DMS53 treated with DMSO at 0.1 percent for 48 hours (cell line): ENCODE results near the gene NACAD.

Experiments
- DNase-seq: peaks from one replicate; lab custom pipeline; 2025; ENCODE audit not compliant: unreplicated experiment; lab: John Stamatoyannopoulos, UW

NACAD gene

DNA sequence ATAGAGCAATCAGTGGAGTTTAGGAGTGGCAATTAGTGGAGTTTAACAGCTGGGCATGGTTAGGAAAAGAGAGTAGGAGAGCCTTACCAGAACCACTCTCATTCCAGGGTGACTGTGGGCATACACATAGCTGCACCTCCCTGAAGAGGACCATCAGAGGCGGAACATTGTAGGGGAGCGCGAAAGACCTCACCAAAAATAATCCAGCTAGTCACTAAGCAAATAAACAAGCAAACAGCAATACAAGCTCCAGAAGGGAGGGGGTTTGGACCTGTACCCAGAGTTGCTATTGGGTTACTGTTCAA is 4.1 kb upstream of the NACAD start:
- DNase-seq: no peak

DNA sequence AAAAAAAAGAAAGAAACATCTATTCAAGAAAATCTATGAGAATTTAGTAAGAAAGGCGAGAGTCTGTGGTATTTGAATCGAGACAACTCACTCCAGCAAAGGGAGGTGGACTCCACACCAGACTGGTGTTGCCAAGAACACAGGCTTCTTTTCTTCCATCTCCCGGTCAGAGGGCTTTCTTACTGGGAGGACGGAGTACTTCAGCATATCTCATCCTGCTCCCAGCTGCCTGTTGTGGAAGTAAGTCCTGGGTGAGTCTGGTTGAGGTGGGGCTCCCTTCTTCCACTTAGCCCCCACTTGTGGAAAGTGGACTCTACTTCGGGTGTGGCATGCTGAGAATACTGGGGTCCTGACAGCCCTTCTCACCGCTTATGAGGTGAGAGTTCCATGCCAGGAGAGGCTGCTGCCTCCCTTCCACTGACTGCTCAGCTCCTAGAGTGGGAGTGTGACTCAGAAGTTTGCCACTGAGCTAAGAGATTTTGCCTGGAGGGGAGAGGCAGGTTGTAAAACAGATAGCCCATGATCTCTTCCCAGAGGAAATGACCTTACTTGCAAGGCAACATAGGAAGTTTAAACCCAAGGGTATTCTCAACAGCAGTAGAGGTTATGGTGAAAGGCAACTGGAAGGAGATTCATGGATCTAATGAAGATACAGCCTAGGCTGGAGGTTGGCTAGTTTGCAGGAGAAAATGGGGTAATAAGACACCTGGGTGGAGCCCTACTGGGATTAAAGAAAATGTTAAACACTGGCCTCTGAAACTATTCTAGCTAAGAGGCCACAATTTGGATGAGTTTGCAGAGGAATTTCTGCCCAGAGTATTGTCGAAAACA is 3.5 kb upstream of the NACAD start:
- DNase-seq: no peak

DNA sequence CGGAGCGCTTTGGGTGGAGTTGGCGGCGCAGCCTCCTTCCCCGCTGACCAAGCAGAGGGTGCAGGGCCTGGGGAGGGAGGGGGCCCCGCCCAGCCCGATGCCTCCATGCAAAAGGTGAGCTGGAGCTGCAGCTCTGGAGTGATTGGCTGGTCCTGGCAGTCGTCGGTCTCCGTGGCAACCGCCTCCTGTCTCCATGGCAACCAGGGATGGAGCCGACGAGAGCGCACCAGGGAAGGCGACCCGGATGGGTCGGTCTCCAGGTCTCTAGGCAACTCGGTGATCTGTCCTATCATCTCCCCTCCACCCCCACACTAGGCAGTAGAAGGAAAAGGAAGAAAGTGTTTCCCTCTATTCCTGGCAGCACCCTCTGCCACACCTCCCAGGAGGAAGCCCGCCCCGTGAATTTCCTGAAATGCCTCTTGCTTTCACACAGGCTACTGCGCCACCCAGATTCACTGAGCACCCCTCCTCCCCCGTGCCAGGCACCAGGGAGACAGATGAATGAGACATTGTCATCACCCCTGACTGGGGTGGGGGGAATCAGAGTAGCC is 647 bp upstream of the NACAD start:
- DNase-seq: peak; percentile 39

DNA sequence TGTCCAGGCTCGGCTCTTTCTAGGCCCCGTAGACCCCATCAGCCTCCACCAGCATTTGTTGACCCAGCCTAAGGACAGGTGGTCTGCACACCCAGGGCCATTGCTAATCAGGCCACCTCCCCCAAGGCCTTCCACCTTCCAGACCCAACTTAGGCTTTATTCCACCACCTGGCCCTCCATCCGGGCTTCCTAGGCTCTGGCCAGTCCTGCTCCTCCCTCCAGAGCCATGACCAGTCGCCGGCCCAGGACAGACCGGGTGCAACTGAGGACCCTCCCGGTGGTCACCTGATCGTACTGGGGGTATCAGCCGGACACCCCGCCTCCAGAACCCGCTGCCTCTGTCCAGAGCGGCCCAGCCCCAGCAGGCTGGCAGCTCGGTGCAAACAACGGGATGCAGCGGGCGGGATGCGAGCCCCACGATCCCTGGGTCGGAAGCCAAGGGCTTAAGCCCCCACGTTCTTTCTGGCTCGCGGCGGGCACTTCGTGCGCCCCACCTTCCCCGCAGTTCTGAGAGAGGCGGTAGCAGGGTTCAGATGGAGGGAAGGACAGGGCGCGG is 545 bp downstream of the NACAD start:
- no peak for DNase-seq

DNA sequence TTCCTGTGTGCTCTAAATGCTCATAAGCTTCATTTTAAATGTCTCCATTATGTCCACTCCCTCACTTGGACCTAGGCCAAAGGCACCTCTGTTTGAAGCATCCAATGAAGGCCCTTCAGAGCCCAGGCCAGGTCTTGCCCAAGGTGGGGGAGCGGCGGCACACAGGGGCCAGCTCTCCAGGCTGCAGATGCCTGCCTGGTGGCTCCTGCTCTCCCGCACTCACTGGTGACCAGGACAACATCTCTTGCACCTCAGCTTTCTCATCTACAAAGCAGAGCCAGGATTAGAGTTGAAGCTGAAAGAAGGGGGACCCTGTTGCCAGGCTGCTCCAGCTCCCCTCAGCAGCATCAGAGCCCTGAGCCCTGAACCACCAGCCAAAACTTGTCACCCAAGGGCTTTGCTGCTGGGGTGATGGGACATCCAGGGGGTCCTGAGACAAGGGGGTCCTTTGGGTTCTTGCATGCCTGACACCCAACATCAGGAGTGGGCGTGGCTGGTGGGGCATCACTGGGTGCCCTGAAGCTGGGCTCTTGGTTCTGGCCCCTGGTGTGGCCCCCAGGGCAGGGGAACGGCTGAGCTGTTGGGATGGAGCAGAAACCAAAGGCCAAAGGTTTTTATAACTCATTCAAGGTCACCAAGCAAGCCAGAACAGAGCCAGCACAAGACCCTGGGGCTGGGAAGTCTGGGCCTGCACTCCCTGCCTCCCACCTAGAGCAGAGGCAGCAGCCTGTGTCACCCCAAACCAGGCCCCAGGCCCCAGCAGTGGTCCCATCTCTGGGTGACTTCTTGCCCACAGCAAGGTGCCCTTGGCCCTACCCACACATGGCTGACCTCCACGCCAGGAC is 1.2 kb downstream of the NACAD start:
- no peak for DNase-seq

DNA sequence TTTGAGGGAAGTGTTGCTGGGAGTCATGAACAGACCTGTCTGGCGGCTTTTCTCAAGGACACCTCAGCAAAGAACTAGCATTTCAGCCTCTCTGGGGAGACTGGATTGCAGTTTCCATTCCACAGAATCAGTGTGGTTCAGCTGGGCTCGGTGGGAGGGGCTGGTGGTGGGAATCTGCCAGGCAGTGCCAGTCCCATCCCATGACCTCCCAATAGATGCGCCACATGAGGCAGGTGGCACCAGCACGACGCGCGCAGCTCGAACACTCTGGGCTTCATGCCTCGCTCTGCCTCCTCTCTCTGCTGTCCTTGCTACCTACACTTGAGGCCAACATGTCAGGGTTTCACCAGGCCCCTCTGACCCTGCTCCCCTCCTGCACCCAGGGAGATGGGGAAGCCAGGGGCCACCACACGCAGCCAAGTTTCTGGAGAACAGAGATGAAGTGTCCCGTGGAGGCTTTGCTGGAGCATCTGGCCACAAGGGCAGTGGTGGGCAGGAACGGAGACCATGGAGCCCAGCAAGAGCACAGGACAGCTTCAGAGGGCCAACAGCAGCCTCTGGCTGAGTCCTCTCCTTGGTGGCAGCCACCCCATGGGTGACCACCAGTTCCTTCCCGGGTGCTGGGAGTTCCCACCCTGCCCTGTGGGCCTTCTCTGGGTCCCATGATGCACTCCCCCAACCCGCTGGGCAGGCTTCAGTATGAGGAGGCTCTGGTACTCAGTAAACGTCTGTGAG is 2.3 kb downstream of the NACAD start:
- DNase-seq: no peak

DNA sequence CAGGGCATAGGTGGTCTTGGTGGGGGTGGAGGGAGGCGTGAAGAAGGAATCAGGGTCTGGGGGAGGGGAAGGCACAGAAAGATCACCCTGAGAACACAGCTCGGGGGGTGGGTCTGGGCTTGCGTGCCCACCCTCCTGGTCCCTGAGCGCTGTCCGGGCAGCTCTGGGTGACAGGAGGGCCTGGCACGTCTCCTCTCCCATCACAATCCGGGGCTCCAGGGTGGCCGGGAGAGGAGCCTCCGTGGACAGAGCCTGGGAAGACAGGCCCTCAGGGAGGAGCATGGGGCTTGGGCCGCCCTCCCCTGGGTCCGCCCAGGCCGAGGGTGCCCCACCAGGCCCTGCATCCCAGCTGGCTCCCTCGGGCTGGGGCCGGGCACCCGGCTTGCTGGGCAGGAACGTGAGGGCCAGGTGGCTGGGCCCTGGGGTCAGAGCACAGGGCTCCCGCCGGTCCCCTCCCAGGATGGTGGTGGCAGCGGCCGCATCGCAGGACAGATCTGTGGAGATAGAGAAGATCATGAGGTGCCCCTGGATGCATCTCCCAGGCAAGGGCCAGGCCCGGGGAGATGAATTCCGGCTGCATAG is 3.1 kb downstream of the NACAD start:
- no peak for DNase-seq

DNA sequence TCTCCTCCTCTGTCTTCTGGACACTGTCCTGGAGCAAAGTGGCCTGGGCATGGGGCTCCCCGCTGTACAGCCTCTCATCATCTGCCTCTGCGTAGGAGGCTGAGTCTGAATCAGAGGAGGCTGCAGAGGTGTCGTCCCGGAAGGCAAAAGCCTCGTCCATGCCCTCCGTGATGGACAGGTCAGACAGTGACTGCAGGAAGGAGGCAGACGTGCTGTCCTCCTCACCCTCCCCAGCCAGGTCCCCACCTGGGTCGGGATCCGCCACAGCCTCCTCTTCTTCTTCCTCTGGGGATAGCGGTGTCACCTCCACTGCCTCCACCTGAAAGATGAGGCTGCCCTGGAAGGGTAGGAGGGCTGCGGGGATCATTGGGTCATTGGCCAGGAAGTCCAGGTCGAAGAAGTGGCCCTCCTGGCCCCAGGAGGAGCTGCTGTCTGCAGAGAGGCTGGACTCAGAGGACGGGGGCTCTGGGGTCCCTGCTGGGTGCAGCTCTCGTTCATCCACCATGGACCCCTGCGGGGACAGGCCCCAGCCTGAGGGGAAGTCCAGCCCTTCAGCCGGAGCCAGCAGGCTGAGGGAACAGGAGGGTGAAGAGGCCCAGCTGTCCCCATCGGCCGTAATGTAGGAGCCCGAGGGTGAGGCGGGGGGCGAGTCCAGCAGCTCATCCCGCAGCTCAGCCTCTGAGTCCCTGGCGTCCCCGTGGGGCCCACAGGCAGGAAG is 3.7 kb downstream of the NACAD start:
- DNase-seq: no peak

DNA sequence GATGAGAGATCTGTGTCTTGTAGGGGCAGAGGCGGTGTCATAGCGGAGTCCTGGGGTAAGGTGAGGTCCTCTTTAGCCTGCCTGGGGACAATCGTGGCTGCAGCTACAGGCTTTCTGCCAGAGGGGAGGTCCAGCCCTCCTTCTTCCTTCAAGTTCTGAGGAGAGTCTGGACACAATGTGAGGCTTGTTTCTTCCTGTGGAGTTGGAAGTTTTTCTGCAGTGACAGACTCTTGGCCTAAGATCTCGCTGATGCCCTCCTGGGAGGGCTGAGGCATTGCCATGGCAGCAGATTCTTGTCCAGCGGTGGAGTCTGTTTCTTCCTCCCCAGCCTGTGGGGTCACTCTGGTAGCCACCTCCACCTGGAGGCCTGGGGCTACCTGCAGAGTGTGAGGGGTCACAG is 4.4 kb downstream of the NACAD start:
- DNase-seq: no peak

DNA sequence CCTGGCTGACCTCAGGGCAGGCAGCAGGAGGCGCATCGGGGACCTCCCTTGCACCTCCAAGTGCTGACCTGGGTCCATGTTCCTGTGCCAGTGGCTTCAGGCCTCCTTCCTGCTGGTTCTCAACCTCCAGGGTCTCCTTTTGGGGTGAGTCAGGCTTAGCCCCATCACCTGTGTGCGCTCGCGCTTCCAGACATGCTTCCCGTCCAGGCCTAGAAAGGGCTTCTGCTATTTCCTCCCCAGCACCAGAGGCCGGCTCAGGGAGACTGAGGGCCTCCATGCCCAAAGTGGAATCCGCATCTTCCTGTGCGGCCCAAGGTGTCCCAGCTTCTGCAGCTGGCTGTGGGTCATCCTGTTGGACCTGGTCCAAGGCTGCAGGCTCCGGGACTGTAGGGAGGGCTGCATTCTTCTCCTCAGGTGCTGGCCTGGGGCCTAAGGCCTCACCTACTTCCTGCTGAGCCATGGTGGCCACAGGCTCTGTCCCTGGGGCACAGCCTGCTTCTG is 5.9 kb downstream of the NACAD start:
- no peak for DNase-seq

DNA sequence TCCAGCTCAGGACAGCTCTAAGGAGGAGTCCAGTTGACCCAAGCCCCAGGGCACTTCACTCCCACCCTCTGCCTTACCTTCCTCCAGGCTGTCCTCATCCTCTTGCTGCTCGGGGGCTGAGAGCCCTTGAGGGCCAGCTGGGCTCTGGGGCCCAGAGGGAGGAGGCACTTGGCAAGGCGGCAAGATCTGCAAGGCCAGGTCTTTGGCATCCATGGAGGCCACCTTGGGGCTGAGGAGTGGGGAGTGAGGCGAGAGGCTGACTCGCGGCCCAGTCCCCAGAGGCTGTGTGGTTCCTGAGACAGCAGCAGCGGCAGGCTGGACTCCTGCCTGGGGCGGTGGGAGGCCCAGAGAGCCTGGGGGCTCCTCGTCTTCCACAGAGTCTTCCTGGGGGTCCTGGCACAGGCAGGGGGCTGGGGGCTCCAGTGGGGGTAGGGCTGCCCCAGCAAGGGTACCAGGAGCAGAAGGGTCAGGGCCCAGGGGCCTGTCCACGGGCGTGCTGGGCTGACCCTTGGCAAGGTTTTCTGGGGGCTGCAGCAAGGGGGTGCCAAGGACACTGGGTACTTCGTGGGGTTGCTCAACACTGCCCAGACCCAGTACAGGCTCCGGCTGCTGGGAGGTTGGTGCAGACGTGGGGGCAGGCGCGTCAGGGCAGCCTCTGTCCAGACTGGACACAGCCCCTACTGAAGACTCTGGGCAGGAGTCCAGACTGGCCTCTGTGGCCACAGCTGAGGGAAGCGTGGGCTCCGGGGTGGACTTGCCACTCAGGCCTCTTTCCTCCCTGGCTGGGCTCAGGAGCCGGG is 6.5 kb downstream of the NACAD start:
- DNase-seq: no peak

DNA sequence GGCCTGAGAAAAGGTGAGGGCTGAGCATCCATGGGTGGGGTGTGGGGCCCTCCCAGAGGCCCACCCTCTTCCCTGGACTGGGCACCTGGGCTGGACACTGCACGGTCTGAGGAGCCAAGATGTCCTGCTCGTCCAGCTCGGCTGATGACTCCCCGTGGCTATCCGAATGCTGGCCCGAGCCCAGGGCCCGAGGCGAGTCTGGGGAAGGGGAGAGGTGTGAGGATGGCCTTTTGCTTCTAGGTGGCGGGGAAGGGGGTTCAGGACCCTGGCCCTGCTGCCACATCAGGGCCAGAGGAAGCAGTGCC is 7.1 kb downstream of the NACAD start:
- no peak for DNase-seq

DNA sequence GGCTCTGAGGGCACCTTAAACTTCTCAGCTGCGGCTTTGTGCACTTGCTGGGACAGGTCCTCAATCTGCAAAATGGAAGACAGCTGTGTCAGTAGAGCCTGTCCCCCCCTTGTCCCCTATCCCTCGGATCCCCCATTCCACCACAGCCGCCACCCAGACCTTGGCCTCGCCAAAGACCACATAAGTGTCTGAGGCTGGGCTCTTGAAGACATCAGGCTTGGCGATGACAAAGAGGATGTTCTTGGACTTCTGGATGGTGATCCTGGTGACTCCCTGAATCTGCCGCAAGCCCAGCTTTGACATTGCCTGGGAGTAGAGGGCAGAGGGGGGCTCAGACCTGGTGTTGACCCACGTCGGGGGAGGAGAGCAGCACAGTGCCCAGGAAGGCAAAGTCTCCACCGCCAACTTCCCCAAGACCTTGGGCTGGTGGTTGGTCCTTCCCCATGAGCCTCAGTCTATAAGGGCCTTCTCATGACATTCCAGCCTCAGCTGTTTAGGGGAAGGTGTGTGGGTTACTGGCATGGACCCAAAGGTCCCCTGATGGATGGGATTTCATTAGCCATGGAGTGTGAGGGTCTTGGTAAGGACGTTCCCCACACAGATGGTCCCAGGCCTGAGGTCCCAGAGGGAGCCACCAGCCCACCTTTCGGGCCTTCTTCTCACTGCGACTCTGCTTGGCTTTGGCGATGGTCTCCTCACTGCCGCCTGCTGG is 7.7 kb downstream of the NACAD start:
- no peak for DNase-seq

DNA sequence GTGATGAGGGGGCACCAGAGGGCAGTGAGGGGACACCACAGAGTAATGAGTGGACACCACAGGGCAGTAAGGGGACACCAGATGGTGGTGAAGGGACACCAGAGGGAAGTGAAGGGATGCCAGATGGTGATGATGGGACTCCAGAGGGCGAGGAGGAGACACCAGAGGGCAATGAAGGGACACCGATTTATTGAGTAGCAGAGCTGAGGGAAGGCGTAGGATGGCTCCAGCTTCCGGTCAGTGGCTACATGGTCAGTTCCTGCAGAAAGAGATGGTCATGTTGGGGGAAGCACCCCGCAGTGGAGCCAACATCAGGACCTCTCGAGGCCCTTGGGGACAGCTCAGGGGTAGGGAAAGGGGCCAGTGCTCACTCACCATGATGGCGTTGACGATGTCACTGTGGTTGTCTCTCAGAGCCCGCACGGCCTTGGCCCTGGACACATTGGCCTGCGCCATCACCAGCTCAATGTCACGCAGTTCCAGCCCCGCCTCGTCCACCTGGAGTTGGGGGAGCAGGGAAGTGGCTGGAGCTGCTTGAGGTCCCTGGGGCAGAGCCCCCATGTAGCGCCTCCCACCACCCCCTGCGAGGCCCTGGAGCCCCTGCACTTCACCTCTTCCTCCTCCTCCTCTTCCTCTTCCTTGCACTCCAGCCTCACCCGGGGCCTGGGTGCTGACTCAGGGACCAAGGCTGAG is 8.4 kb downstream of the NACAD start:
- DNase-seq: no peak

DNA sequence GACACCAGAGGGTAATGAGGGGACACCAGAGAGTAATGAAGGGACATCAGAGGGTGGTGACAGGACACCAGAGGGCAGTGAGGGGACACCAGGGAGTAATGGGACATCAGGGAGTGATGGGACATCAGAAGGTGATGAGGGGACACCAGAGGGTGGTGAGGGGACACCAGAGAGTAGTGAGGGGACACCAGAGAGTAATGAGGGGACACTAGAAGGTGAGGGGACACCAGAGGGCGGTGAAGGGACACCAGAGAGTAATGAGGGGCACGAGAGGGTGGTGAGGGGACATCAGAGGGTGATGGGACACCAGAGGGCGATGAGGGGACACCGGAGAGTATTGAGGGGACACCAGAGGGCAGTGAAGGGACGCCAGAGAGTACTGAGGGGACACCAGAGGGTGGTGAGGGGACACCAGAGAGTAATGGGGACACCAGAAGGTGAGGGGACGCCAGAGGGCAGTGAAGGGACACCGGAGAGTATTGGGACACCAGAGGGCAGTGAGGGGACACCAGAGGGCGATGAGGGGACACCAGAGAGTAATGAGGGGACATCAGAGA is 10.6 kb downstream of the NACAD start:
- DNase-seq: no peak

DNA sequence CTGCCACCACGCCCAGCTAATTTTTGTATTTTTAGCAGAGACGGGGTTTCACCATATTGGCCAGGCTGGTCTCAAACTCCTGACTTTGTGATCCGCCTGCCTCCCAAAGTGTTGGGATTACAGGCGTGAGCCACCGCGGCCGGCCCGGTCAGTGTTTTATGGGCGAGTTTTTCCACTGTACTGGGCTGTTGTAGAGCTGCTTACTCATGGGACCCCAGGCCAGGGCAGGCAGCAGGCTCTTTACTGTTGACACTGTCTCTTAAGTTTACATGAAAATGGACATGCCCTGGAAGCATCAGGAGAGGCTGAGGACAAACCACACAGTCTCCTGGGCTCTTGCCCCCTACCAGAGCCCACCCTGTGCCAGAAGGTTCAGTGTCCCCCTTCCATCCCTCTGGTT is 11.2 kb downstream of the NACAD start:
- DNase-seq: no peak

DNA sequence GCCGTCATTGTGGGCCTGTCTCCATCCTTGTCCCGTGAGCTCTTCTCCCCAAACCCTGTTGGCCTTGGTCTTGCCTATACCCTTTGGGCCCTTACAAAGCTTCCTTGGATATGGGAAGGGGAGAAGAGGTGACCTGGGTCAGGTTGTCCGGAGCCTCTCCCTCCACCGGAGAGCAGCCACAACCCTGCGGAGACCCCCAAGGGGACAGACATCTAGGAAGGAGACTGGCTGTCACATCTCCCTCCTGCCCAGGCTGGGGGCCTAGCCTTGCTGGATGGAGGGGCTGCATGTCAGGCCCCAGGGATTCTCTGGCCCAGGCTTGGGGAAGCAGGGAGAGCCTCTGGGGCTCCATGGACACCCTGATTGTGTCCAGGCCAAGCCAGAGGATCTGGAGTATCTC is 11.8 kb downstream of the NACAD start:
- DNase-seq: no peak
